ENCODE results near the gene PYROXD2. TPM values are rescaled to one million over a fixed set of nuclear protein-coding genes. Genes with fewer than 3 reads are reported as not detected.

PYROXD2 gene
- total and polyA plus RNA-seq, 7 experiments from 2014 or later = 5.6 to 37.1 (median 19.8) TPM

GRCh38 chr10:98382691-98383101, 32.3 kb downstream of the PYROXD2 start:
- Histone ChIP-seq H3K27me3 (ENCODE audit: control insufficient read depth in 2 of 2, insufficient read depth in 2 of 2, low read length in 2 of 2) (no peaks in the 10 kb centered on the region), H3K27ac (ENCODE audit: low read depth, low read length) (no peak overlapping the region), H3K4me3 (ENCODE audit: low read length) (no peak overlapping the region), H3K9me3 (ENCODE audit: control insufficient read depth in 2 of 3, low read length in 3 of 3) (peaks cover 0 to 1% (median 0%) of the 10 kb centered on the region in 3 experiments), H3K4me1 (ENCODE audit: control insufficient read depth in 2 of 2, insufficient read depth in 2 of 2, low read length in 2 of 2) (no peaks in the 10 kb centered on the region), H3K36me3 (ENCODE audit: control insufficient read depth in 2 of 3, insufficient read depth in 3 of 3, low read length in 3 of 3) (peaks cover 0 to 24% (median 0%) of the 10 kb centered on the region in 3 experiments)
- H3K9me3 Mint-ChIP-seq = peaks cover 0 to 4% (median 0%) of the 10 kb centered on the region in 11 donors
- CTCF ChIA-PET = no interaction called here
- no peak overlapping the region for H3K4me3 Mint-ChIP-seq
- intact Hi-C loops (cut with micrococcal nuclease) = no loop called here
- no peaks in the 10 kb centered on the region for H3K27me3 Mint-ChIP-seq
- DNase-seq (no peak), ATAC-seq (no peak)
- POLR2A ChIA-PET = interaction anchor here (0.6 kb wide), 1 partner anchor 1565 kb away, joined by 3 read pairs; no protein-coding TSS in a partner anchor
- peaks cover 0 to 52% (median 21%) of the 10 kb centered on the region in 5 donors for H3K36me3 Mint-ChIP-seq
- H3K27ac Mint-ChIP-seq = no peak overlapping the region
- no peaks in the 10 kb centered on the region for H3K4me1 Mint-ChIP-seq

- Histone ChIP-seq H3K4me1 (ENCODE audit: control insufficient read depth in 2 of 2, insufficient read depth in 2 of 2, low read length in 2 of 2) (no peaks in the 10 kb centered on the region), H3K9me3 (ENCODE audit: control insufficient read depth in 2 of 3, low read length in 3 of 3) (peaks cover 0 to 3% (median 0%) of the 10 kb centered on the region in 3 experiments), H3K4me3 (ENCODE audit: low read length) (no peak overlapping the region), H3K36me3 (ENCODE audit: control insufficient read depth in 2 of 3, insufficient read depth in 3 of 3, low read length in 3 of 3) (peaks cover 0 to 17% (median 0%) of the 10 kb centered on the region in 3 experiments), H3K27me3 (ENCODE audit: control insufficient read depth in 2 of 2, insufficient read depth in 2 of 2, low read length in 2 of 2) (no peaks in the 10 kb centered on the region), H3K27ac (ENCODE audit: low read depth, low read length) (no peak overlapping the region)
- H3K9me3 Mint-ChIP-seq = peaks cover 0 to 6% (median 0%) of the 10 kb centered on the region in 11 donors
- no peak for DNase-seq
- no peak overlapping the region for H3K27ac Mint-ChIP-seq
- ChIA-PET POLR2A (no interaction called here), CTCF (no interaction called here)
- H3K36me3 Mint-ChIP-seq = peaks cover 0 to 49% (median 12%) of the 10 kb centered on the region in 5 donors
- no peak overlapping the region for H3K4me3 Mint-ChIP-seq
- no peaks in the 10 kb centered on the region for H3K4me1 Mint-ChIP-seq
- H3K27me3 Mint-ChIP-seq = no peaks in the 10 kb centered on the region
- ATAC-seq = no peak
- intact Hi-C loops (cut with micrococcal nuclease) = no loop called here
Observed at GRCh38 chr10:98380493-98381339, 34.3 kb downstream of the PYROXD2 start.

DNA sequence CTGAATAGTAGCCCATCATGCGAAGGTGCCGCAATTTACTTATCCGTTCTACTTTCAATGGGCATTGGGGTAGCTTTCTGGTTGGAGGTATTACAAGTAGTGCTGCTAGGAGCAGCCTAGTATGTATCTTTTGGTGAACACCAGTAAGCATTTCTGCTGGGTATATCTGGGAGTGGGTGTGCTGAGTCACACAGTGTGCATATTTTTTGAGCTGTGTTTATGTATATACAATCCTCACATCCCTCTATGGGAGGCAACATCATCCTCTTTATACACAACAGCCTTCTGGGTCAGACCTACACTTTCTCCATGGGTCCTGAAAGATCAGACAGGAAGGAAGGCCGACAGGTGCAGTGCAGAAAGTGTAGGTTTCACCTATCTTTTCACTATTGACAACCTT, 36.3 kb downstream of the PYROXD2 start:
- peaks cover 0 to 7% (median 0%) of the 10 kb centered on the region in 3 experiments for H3K36me3 ChIP-seq (ENCODE audit: control insufficient read depth in 2 of 3, insufficient read depth in 3 of 3, low read length in 3 of 3)
- peaks cover 0 to 3% (median 0%) of the 10 kb centered on the region in 3 experiments for H3K9me3 ChIP-seq (ENCODE audit: control insufficient read depth in 2 of 3, low read length in 3 of 3)
- peaks cover 0 to 39% (median 12%) of the 10 kb centered on the region in 5 donors for H3K36me3 Mint-ChIP-seq
- CTCF ChIA-PET = no interaction called here
- POLR2A ChIA-PET = no interaction called here
- ATAC-seq (no peak), DNase-seq (no peak)
- H3K27ac Mint-ChIP-seq = no peak overlapping the region
- H3K4me1 Mint-ChIP-seq = no peaks in the 10 kb centered on the region
- no peaks in the 10 kb centered on the region for H3K27me3 ChIP-seq (ENCODE audit: control insufficient read depth in 2 of 2, insufficient read depth in 2 of 2, low read length in 2 of 2)
- no peaks in the 10 kb centered on the region for H3K4me1 ChIP-seq (ENCODE audit: control insufficient read depth in 2 of 2, insufficient read depth in 2 of 2, low read length in 2 of 2)
- H3K4me3 Mint-ChIP-seq = no peak overlapping the region
- H3K27me3 Mint-ChIP-seq = peaks cover 0 to 4% (median 0%) of the 10 kb centered on the region in 5 donors
- no peak overlapping the region for H3K4me3 ChIP-seq (ENCODE audit: low read length)
- H3K27ac ChIP-seq (ENCODE audit: low read depth, low read length) = no peak overlapping the region
- intact Hi-C loops (cut with micrococcal nuclease) = no loop called here
- H3K9me3 Mint-ChIP-seq = peaks cover 0 to 6% (median 0%) of the 10 kb centered on the region in 11 donors

GRCh38 chr10:98377536-98377935, 37.4 kb downstream of the PYROXD2 start:
- peaks cover 0 to 6% (median 0%) of the 10 kb centered on the region in 11 donors for H3K9me3 Mint-ChIP-seq

DNA sequence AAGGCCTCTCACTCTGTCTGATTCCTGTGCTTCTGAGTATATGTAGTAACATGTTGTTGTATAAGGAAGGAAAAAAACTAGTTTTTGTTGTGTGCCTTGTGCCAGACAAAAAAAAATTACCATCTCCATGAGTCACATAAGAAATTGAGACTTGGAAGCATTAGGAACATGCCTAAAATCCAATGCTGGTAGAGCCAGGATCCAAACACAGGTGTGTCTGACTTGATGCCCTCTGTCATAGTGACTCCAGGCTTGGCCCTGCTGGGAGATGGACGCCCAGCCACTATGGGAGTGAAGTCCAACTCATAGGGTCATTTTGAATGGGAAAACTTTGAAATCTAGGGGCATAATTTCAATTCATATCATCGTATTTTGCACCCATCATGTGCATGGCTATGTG, 38.0 kb downstream of the PYROXD2 start:
- peaks cover 0 to 6% (median 0%) of the 10 kb centered on the region in 11 donors for H3K9me3 Mint-ChIP-seq
- H3K4me1 Mint-ChIP-seq = no peaks in the 10 kb centered on the region
- POLR2A ChIA-PET = no interaction called here
- Histone ChIP-seq H3K4me3 (ENCODE audit: low read length) (no peak overlapping the region), H3K27me3 (ENCODE audit: control insufficient read depth in 2 of 2, insufficient read depth in 2 of 2, low read length in 2 of 2) (no peaks in the 10 kb centered on the region), H3K36me3 (ENCODE audit: control insufficient read depth in 2 of 3, insufficient read depth in 3 of 3, low read length in 3 of 3) (no peaks in the 10 kb centered on the region), H3K9me3 (ENCODE audit: control insufficient read depth in 2 of 3, low read length in 3 of 3) (peaks cover 0 to 3% (median 0%) of the 10 kb centered on the region in 3 experiments), H3K4me1 (ENCODE audit: control insufficient read depth in 2 of 2, insufficient read depth in 2 of 2, low read length in 2 of 2) (no peaks in the 10 kb centered on the region), H3K27ac (ENCODE audit: low read depth, low read length) (no peak overlapping the region)
- H3K27me3 Mint-ChIP-seq = peaks cover 0 to 4% (median 0%) of the 10 kb centered on the region in 5 donors
- H3K4me3 Mint-ChIP-seq = no peak overlapping the region
- DNase-seq = no peak
- peaks cover 0 to 22% (median 4%) of the 10 kb centered on the region in 5 donors for H3K36me3 Mint-ChIP-seq
- no peak for ATAC-seq
- CTCF ChIA-PET = no interaction called here
- no peak overlapping the region for H3K27ac Mint-ChIP-seq
- intact Hi-C loops (cut with micrococcal nuclease) = no loop called here

More at GRCh38 chr10:98377536-98377935, 37.4 kb downstream of the PYROXD2 start:
- Mint-ChIP-seq H3K4me3 (no peak overlapping the region), H3K27me3 (peaks cover 0 to 4% (median 0%) of the 10 kb centered on the region in 5 donors), H3K4me1 (no peaks in the 10 kb centered on the region), H3K27ac (no peak overlapping the region), H3K36me3 (peaks cover 0 to 28% (median 9%) of the 10 kb centered on the region in 5 donors)
- no peak overlapping the region for H3K4me3 ChIP-seq (ENCODE audit: low read length)
- intact Hi-C loops (cut with micrococcal nuclease) = no loop called here
- ChIA-PET CTCF (no interaction called here), POLR2A (no interaction called here)
- peaks cover 0 to 3% (median 0%) of the 10 kb centered on the region in 3 experiments for H3K9me3 ChIP-seq (ENCODE audit: control insufficient read depth in 2 of 3, low read length in 3 of 3)
- H3K27me3 ChIP-seq (ENCODE audit: control insufficient read depth in 2 of 2, insufficient read depth in 2 of 2, low read length in 2 of 2) = no peaks in the 10 kb centered on the region
- peaks cover 0 to 1% (median 0%) of the 10 kb centered on the region in 3 experiments for H3K36me3 ChIP-seq (ENCODE audit: control insufficient read depth in 2 of 3, insufficient read depth in 3 of 3, low read length in 3 of 3)
- H3K27ac ChIP-seq (ENCODE audit: low read depth, low read length) = no peak overlapping the region
- H3K4me1 ChIP-seq (ENCODE audit: control insufficient read depth in 2 of 2, insufficient read depth in 2 of 2, low read length in 2 of 2) = no peaks in the 10 kb centered on the region
- no peak for ATAC-seq
- no peak for DNase-seq

GRCh38 chr10:98376485-98376884, 38.5 kb downstream of the PYROXD2 start:
- no peak overlapping the region for H3K27ac ChIP-seq (ENCODE audit: low read depth, low read length)
- POLR2A ChIA-PET = no interaction called here
- peaks cover 0 to 21% (median 4%) of the 10 kb centered on the region in 5 donors for H3K36me3 Mint-ChIP-seq
- H3K4me1 Mint-ChIP-seq = no peaks in the 10 kb centered on the region
- CTCF ChIA-PET = no interaction called here
- peaks cover 0 to 6% (median 0%) of the 10 kb centered on the region in 11 donors for H3K9me3 Mint-ChIP-seq
- DNase-seq (no peak), ATAC-seq (no peak)
- intact Hi-C loops (cut with micrococcal nuclease) = no loop called here
- no peaks in the 10 kb centered on the region for H3K36me3 ChIP-seq (ENCODE audit: control insufficient read depth in 2 of 3, insufficient read depth in 3 of 3, low read length in 3 of 3)
- no peaks in the 10 kb centered on the region for H3K27me3 ChIP-seq (ENCODE audit: control insufficient read depth in 2 of 2, insufficient read depth in 2 of 2, low read length in 2 of 2)
- no peak overlapping the region for H3K27ac Mint-ChIP-seq
- no peak overlapping the region for H3K4me3 ChIP-seq (ENCODE audit: low read length)
- no peak overlapping the region for H3K4me3 Mint-ChIP-seq
- H3K9me3 ChIP-seq (ENCODE audit: control insufficient read depth in 2 of 3, low read length in 3 of 3) = peaks cover 0 to 3% (median 0%) of the 10 kb centered on the region in 3 experiments
- no peaks in the 10 kb centered on the region for H3K4me1 ChIP-seq (ENCODE audit: control insufficient read depth in 2 of 2, insufficient read depth in 2 of 2, low read length in 2 of 2)
- H3K27me3 Mint-ChIP-seq = peaks cover 0 to 8% (median 2%) of the 10 kb centered on the region in 5 donors
